Keratinocyte (primary cell): ENCODE measurements around the gene IRAG1. TPM values are rescaled to one million over a fixed set of nuclear protein-coding genes. Genes with fewer than 3 reads are reported as not detected.

Experiments used
- DNase-seq: peaks from one replicate; pipeline ENCODE4 v3.0.0-alpha.2; 2011; ENCODE audit warnings: low read depth, missing footprints, low spot score
- FAIRE-seq: peaks from 2 replicates; lab custom pipeline; 2011; peaks lifted over from hg19 to GRCh38; lab: Jason Lieb, UNC
- H2AFZ ChIP-seq: 2 replicates; pipeline ENCODE4 v1.6.0; 2012; ENCODE audit warnings: low read length, control low read depth, inconsistent platforms; ENCODE audit not compliant: control insufficient read depth
- H3K27ac ChIP-seq: 2 replicates; pipeline ENCODE4 v1.5.1; 2011; ENCODE audit warnings: low read length; ENCODE audit not compliant: control insufficient read depth, insufficient read depth
- H3K27me3 ChIP-seq: 3 replicates; pipeline ENCODE4 v1.6.0; 2011; ENCODE audit warnings: low read length; ENCODE audit not compliant: control insufficient read depth, insufficient read depth; ENCODE audit errors: extremely low read depth
- H3K36me3 ChIP-seq, 2 experiments: 2 replicates in 1 of 2; 3 replicates in 1 of 2; pipeline ENCODE4 v1.5.1; 2011; ENCODE audit warnings: low read length in 2 of 2, mild to moderate bottlenecking in 1 of 2; ENCODE audit not compliant: control insufficient read depth in 2 of 2, insufficient read depth in 2 of 2; ENCODE audit errors: extremely low read depth in 1 of 2
- H3K4me1 ChIP-seq: 3 replicates; pipeline ENCODE4 v1.5.1; 2011; ENCODE audit warnings: low read length; ENCODE audit not compliant: control insufficient read depth, insufficient read depth; ENCODE audit errors: extremely low read depth
- H3K4me2 ChIP-seq: 3 replicates; pipeline ENCODE4 v1.6.0; 2011; ENCODE audit warnings: low read depth, low read length; ENCODE audit not compliant: control insufficient read depth, insufficient read depth; ENCODE audit errors: extremely low read depth
- H3K4me3 ChIP-seq, 3 experiments: fragments of 200-600 bp in 1 of 3; sonication (generic) in 1 of 3; 2 replicates in 2 of 3; 3 replicates in 1 of 3; pipeline ENCODE4 v1.5.1; 2011 to 2016; ENCODE audit warnings: low read length in 3 of 3, mild to moderate bottlenecking in 3 of 3, control low read depth in 2 of 3, inconsistent platforms in 1 of 3, low read depth in 1 of 3, mixed read lengths in 1 of 3, mixed run types in 1 of 3, moderate library complexity in 1 of 3; ENCODE audit not compliant: control insufficient read depth in 2 of 3, insufficient read depth in 2 of 3; ENCODE audit errors: extremely low read depth in 1 of 3
- H3K79me2 ChIP-seq: 2 replicates; pipeline ENCODE4 v1.6.0; 2012; ENCODE audit warnings: low read length; ENCODE audit not compliant: control insufficient read depth, insufficient read depth
- H3K9ac ChIP-seq: 3 replicates; pipeline ENCODE4 v1.6.0; 2011; ENCODE audit warnings: low read length; ENCODE audit not compliant: control insufficient read depth, insufficient read depth; ENCODE audit errors: extremely low read depth
- H3K9me1 ChIP-seq: 3 replicates; pipeline ENCODE4 v1.6.0; 2011; ENCODE audit warnings: low read length; ENCODE audit not compliant: control insufficient read depth, insufficient read depth; ENCODE audit errors: extremely low read depth
- H3K9me3 ChIP-seq: 2 replicates; pipeline ENCODE4 v1.5.1; 2012; ENCODE audit warnings: low read depth, low read length; ENCODE audit not compliant: control insufficient read depth
- H4K20me1 ChIP-seq: 3 replicates; pipeline ENCODE4 v1.6.0; 2011; ENCODE audit warnings: low read length; ENCODE audit not compliant: control insufficient read depth, insufficient read depth; ENCODE audit errors: extremely low read depth
- CTCF ChIP-seq, 3 experiments: IDR thresholded peaks in 1 of 3; conservative IDR thresholded peaks in 1 of 3; optimal IDR thresholded peaks in 1 of 3; 2 replicates in 2 of 3; 3 replicates in 1 of 3; pipeline versions ENCODE3 to v1.5.1; 2011; ENCODE audit warnings: low read length in 3 of 3, mild to moderate bottlenecking in 3 of 3, moderate library complexity in 2 of 3, control low read depth in 1 of 3, inconsistent platforms in 1 of 3; ENCODE audit not compliant: insufficient read depth in 2 of 3; ENCODE audit errors: extremely low read depth in 1 of 3
- EZH2 ChIP-seq: IDR thresholded peaks from one replicate; pipeline ENCODE4 v1.6.1; 2012; ENCODE audit warnings: inconsistent platforms, mild to moderate bottlenecking, low read length, moderate library complexity
- dilution Hi-C: fragments of 300-500 bp; cut with MboI; formaldehyde crosslinking; loops from one replicate; pipeline ENCODE4 v1.7.0; 2020; ENCODE audit warnings: low sequenced_read_pairs; ENCODE audit not compliant: extremely low pct_ligation_motif_present
- polyA plus RNA-seq, 5 experiments: library from polyadenylated mRNA; depleted of rRNA in 3 of 5; stranded (reverse) in 3 of 5; stranded (forward) in 1 of 5; unstranded in 1 of 5; fragments of >200 nt; gene quantifications; 1 replicate in 1 of 5; 2 replicates in 3 of 5; 3 replicates in 1 of 5; pipeline versions ENCODE4 v1.2.1 to v1.2.3, GENCODE V29; 2011 to 2012; ENCODE audit warnings: missing spikeins in 2 of 5, low read depth in 1 of 5, low replicate concordance in 1 of 5

Gene IRAG1
- polyA plus RNA-seq, 1 donor (not counting 4 experiments of a cell fraction or from before 2014, with no cell fraction given), result 0.51 TPM

DNA sequence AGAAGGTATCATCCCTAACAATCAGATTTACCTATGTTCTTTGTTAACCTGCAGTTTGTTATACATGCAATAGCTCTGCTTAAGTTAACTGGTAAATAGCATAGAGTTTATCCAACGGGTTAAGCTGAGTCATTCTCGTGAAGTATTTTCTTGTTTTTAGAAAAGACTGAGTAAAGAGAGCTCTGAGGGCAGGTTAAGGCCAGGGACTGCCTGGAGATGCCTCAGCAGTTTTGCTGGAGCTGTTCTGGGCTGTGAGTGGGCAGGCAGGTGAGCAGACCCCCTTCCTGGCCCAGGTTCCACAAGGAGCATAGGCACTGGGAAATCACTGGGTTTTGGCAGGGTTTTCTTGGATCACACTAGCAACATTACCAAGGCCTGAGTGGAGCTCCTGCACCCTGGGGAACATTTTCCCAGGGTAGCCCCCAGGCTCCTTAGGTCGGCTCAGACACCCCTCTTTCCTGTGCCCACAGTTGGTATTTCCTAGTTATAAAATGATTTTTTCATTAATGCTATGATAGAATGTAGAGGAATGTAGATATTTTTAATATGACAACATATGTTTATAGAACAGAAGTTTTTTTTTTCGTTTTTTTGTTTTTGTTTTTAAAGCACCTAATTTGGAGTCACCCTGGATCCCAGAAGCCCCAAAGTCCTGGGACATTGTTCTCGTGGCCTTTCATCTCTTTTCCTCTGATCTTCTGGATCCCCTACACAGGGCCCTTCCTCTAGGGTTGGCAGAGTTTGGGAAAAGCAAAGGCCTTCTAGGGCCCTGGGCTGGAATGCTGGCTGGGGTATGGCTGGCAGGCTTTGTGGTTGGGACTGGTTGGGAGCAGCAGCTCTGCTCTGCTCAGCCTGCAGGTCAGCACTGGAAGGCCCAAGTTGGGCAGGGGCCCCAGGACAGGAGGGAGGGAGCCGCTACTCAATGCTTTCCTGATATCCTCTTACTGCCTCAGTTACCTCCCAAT, 26.7 kb downstream of the IRAG1 start:
- no peaks in the 10 kb centered on the region for H3K27me3 ChIP-seq
- H3K4me1 ChIP-seq, result peaks cover 4% of the 10 kb centered on the region
- H3K9me1 ChIP-seq, result no peaks in the 10 kb centered on the region
- H3K4me3 ChIP-seq, result no peak overlapping the region
- TF ChIP-seq CTCF (optimal IDR thresholded peaks at IDR 0.05 in 1 of 3, IDR thresholded peaks at IDR 0.05 in 1 of 3, conservative IDR thresholded peaks at IDR 0.05 in 1 of 3; ENCODE audit: extremely low read depth in 1 of 3, insufficient read depth in 2 of 3, low read length in 3 of 3) (no peak), EZH2 (no peak)
- no peaks in the 10 kb centered on the region for H3K36me3 ChIP-seq
- H3K4me2 ChIP-seq, result no peak overlapping the region
- no peaks in the 10 kb centered on the region for H4K20me1 ChIP-seq
- H3K9ac ChIP-seq, result no peak overlapping the region
- FAIRE-seq, result peak; percentile 9
- dilution Hi-C loops, result no loop called here
- no peaks in the 10 kb centered on the region for H3K79me2 ChIP-seq
- no peaks in the 10 kb centered on the region for H3K9me3 ChIP-seq
- DNase-seq, result no peak
- no peak overlapping the region for H2AFZ ChIP-seq
- H3K27ac ChIP-seq, result no peak overlapping the region

- dilution Hi-C loops, result no loop called here
- H3K4me1 ChIP-seq, result peaks cover 8% of the 10 kb centered on the region
- no peak for FAIRE-seq
These were observed 29.1 kb downstream of the IRAG1 start for GRCh38 chr11:10664496-10664895.

More at GRCh38 chr11:10664496-10664895, 29.1 kb downstream of the IRAG1 start:
- Histone ChIP-seq H3K27ac (no peak overlapping the region), H4K20me1 (no peaks in the 10 kb centered on the region), H3K9me3 (no peaks in the 10 kb centered on the region), H3K36me3 (no peaks in the 10 kb centered on the region), H3K4me2 (no peak overlapping the region), H3K4me3 (no peak overlapping the region), H3K27me3 (no peaks in the 10 kb centered on the region), H3K9ac (no peak overlapping the region), H2AFZ (no peak overlapping the region), H3K79me2 (no peaks in the 10 kb centered on the region), H3K9me1 (no peaks in the 10 kb centered on the region)
- no peak for DNase-seq
- TF ChIP-seq CTCF (optimal IDR thresholded peaks at IDR 0.05 in 1 of 3, IDR thresholded peaks at IDR 0.05 in 1 of 3, conservative IDR thresholded peaks at IDR 0.05 in 1 of 3; ENCODE audit: extremely low read depth in 1 of 3, insufficient read depth in 2 of 3, low read length in 3 of 3) (no peak), EZH2 (no peak)
